GM18505 (cell line): ENCODE data around the gene KRT38.
"Not testable (repeated sequence)": the region's sequence is repeated elsewhere in the genome, so short reads cannot be mapped to it uniquely, and the experiment has no call there.

Source experiments
- ATAC-seq: cut with Tn5 transposase; IDR thresholded peaks from one replicate; pipeline ENCODE4 v1.9.1; 2021; ENCODE audit not compliant: unreplicated experiment
- POLR2A ChIP-seq: IDR thresholded peaks from 4 replicates; pipeline ENCODE4 v1.6.1; 2011; ENCODE audit warnings: borderline replicate concordance; ENCODE audit not compliant: insufficient read depth, insufficient read length; ENCODE audit errors: extremely low read depth

The KRT38 gene

DNA sequence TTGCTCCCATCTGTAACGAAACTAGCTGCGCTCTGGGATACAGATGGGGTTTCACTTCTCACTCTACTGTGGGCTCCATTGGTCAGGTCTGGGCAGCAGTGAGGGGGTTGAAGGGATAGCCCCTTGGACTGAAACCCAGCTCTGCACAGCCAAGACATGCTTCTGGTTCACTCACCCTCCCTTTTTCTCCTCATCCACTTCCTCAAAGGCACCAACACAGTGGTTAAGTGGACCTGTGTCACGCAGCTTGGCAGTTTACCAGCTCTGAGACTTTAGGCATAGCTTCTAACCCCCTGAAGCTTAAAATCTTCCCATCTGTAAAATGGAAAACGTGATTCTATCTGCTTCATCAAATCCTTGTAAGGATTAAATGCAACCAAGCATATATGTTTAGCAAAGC lies 11.5 kb upstream of the KRT38 start:
- no peak for ATAC-seq
- no peak for TF ChIP-seq POLR2A

GRCh38 chr17:41451154-41451728 lies 10.5 kb upstream of the KRT38 start:
- TF ChIP-seq POLR2A: no peak
- no peak for ATAC-seq

DNA sequence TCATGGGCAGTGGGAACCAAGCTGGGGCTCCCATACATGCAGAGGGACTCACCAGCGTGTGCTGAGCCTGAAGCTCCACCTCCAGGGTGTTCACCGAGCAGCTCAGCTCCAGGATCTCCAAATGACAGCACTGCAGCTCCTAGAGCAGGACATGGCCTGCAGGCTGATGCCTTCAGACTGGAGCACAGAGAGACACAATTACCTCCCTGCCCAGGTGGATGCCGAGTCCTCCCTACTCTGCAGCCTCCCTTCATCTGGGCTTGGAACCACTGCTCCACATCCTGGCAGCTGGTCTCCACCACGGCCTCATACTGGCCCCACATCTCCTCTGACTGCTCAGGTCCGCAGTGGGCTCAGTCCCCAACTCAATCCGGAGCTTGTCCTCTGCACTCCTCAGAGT lies 8.2 kb upstream of the KRT38 start:
- TF ChIP-seq POLR2A: no peak
- ATAC-seq: no peak

DNA sequence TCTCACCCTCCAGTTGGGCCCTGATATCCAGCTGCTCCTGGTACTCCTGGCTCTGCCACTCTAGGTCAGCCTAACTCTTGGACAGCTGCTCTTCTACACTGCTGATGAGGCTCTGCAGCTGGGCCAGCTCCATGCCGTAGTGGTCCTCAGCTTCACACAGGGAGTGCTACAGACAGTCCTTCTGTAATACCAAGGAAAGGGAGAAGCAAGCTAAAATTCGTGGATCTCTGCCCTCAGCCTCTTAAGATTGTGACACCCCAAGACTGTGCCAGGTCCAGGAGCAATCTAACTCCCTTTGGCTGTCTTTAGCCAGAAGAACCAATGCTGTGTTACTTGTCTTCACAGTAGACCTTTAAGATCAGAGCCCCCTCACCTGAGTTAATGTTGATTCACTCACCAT lies 7.7 kb upstream of the KRT38 start:
- no peak for TF ChIP-seq POLR2A
- ATAC-seq: no peak

DNA sequence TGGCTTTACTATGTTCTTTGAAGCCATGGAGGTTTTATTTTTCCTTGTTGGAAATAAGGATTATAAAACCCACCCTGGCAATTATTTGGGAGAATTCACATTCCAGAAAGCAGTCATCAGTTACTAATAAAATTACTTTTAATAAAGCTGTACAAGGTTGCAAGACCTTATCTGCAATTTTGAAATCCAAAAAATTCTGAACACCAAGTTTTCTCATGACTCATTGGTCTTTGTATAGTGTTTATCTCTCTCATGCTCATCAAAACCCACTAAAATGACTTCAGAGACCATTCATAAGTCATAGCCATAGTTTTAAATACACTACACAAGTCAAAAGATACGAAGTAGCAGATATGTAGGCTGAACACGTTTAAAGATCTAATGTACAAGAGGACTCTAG lies 6.0 kb upstream of the KRT38 start:
- TF ChIP-seq POLR2A: no peak

GRCh38 chr17:41444640-41445039 lies 3.9 kb upstream of the KRT38 start:
- ATAC-seq: no peak
- TF ChIP-seq POLR2A: no peak

More for the DNA sequence above, 6.0 kb upstream of the KRT38 start:
- ATAC-seq: no peak

DNA sequence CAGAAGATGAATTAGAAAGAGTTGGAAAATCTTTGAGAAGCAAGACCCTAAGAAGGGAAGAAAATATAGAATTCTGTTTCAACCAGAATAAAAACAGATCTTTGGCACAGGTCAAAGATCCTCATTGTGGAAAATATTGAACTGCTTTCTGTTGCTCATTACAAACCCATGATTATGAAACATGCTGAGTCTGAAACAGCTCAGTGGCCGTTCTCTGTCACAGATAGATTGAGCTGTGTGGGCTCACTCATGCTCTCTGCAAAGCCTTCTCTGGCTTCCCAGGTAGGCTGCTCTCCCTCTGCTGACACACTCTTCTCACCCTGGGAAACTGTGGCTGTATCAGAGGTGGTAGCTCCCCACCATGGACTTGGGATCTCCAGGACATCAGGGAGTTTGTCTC lies 3.4 kb upstream of the KRT38 start:
- no peak for TF ChIP-seq POLR2A
- no peak for ATAC-seq

DNA sequence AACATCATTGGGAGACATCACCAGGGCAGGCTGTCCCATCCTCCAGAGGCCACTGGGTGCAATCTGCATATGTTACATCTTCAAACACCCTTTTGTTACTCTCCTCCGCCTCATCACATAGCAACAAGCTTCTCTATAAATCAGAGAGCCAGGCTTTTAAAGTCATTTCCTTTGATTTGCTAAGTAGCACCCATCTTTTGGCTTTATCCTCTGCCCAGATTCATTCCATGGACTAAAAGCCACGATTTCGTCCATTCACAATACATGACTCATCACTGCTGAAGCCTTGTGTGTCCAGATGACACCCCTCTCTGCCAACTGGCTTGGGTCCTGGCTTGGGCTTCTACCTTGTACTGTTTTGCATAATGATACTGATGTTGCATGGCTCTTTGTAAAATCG lies 2.0 kb upstream of the KRT38 start:
- no peak for TF ChIP-seq POLR2A
- no peak for ATAC-seq

- TF ChIP-seq POLR2A: no peak
- ATAC-seq: no peak
Measured at GRCh38 chr17:41439375-41439774, 1.4 kb downstream of the KRT38 start.

- ATAC-seq: no peak
- TF ChIP-seq POLR2A: no peak
Measured at GRCh38 chr17:41437769-41438168, 3.0 kb downstream of the KRT38 start.

DNA sequence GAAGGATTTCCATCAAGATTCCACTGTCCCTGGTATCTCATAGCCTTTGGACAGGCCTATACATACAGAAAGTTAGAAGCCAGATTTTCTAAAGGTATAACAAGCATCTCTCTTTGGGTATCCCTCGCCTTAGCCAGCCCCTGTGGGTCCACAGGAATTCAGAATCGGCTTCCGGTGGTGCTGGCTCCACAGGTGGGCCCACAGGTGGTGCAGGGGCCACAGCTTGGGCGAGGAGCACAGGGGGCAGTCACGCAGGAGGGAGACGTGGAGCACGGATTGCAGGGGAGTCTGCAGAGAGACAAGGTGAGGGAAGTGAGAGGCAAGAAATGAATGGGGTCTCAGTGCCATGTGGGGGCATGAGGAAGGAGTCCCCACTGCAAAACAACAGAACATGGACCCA lies 3.5 kb downstream of the KRT38 start:
- ATAC-seq: no peak
- no peak for TF ChIP-seq POLR2A

- ATAC-seq: no peak
- TF ChIP-seq POLR2A: no peak
Measured at GRCh38 chr17:41434415-41434814, 6.4 kb downstream of the KRT38 start.

- TF ChIP-seq POLR2A: no peak
- ATAC-seq: no peak
Measured at GRCh38 chr17:41434005-41434404, 6.8 kb downstream of the KRT38 start.

GRCh38 chr17:41433586-41433985 lies 7.2 kb downstream of the KRT38 start:
- ATAC-seq: no peak
- no peak for TF ChIP-seq POLR2A

DNA sequence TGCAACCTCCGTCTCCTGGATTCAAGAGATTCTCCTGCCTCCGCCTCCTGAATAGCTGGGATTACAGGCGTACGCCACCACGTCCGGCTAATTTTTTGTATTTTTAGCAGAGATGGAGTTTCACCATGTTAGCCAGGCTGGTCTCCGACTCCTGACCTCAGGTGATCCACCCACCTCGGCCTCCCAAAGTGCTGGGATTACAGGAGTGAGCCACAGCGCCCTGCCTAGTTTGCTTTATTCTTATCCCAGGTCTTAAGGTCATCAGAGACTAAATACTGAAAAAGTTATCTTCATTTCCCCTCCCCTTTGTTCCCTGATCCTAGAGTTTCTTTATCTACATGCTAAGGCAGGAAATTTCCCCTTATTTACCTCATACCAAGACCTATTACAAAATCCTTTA lies 10.4 kb downstream of the KRT38 start:
- ATAC-seq: not testable (repeated sequence)
